ENCODE results near the gene PRR20G.

Gene PRR20G

DNA sequence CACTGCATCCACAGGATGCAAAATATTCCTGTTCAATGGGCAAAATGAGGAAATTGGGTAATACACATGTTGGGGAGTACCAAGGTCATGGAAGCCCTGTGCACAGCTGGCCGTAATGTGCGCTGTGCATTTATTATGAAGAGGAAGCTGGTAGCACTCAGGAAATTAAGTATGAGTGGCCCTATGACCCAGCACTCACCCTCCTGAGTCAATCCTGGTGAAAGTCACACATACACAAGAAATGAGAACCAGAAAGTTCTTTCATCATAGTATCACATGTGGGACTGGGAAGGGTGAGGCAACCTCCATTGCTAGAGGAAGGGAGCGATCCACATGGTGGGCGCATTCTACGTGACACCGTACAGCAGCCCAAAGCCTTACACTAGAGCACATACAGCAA lies 11.4 kb upstream of the PRR20G start:
- Histone ChIP-seq H3K4me3 (ENCODE audit: low read depth, low read length) (no peak overlapping the region), H3K4me1 (ENCODE audit: control insufficient read depth, insufficient read depth, low read length) (no peaks in the 10 kb centered on the region), H3K27ac (ENCODE audit: extremely low read depth, low read depth, low read length) (no peak overlapping the region), H3K36me3 (ENCODE audit: control insufficient read depth in 2 of 2, insufficient read depth in 1 of 2, low read length in 2 of 2) (no peaks in the 10 kb centered on the region), H3K9me3 (ENCODE audit: control insufficient read depth, insufficient read depth, low read depth, low read length) (no peaks in the 10 kb centered on the region)
- CTCF ChIA-PET = no interaction called here
- POLR2A ChIA-PET = no interaction called here
- TF ChIP-seq ZNF558 (tag by site-specific recombination; IDR thresholded peaks at IDR 0.05) (no peak), ZNF48 (tag by site-specific recombination; IDR thresholded peaks at IDR 0.05) (no peak), ZNF555 (tag by site-specific recombination; conservative IDR thresholded peaks at IDR 0.05) (no peak), ZNF16 (tag by site-specific recombination; IDR thresholded peaks at IDR 0.05; ENCODE audit: low read depth) (no peak)
- TF ChIP-seq, protein P1, sequence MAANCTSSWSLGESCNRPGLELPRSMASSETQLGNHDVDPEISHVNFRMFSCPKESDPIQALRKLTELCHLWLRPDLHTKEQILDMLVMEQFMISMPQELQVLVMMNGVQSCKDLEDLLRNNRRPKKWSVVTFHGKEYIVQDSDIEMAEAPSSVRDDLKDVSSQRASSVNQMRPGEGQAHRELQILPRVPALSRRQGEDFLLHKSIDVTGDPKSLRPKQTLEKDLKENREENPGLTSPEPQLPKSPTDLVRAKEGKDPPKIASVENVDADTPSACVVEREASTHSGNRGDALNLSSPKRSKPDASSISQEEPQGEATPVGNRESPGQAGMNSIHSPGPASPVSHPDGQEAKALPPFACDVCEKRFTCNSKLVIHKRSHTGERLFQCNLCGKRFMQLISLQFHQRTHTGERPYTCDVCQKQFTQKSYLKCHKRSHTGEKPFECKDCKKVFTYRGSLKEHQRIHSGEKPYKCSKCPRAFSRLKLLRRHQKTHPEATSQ (tag by site-specific recombination; IDR thresholded peaks at IDR 0.05) = no peak

DNA sequence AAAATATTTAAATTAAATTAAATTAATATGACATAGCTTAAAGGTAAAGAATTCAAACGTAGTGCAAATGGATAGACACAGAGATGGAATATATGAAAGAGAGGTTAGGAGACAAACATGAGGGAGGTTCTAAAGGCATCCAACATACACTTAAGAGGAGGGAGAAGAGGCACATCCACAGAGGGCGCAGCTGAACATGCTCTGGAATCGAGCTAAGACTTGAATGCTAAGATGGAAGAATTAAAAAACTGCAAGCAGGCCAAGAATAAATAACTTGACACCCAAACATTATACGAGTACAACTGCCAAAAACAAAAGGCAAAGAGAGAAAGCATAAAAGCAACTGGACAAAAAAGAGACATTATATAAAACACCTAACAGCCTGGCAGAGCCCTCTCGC lies 9.1 kb upstream of the PRR20G start:
- POLR2A ChIA-PET = no interaction called here
- Histone ChIP-seq H3K4me1 (ENCODE audit: control insufficient read depth, insufficient read depth, low read length) (no peaks in the 10 kb centered on the region), H3K4me3 (ENCODE audit: low read depth, low read length) (no peak overlapping the region), H3K36me3 (ENCODE audit: control insufficient read depth in 2 of 2, insufficient read depth in 1 of 2, low read length in 2 of 2) (no peaks in the 10 kb centered on the region), H3K27ac (ENCODE audit: extremely low read depth, low read depth, low read length) (no peak overlapping the region), H3K9me3 (ENCODE audit: control insufficient read depth, insufficient read depth, low read depth, low read length) (no peaks in the 10 kb centered on the region)
- TF ChIP-seq ZNF48 (tag by site-specific recombination; IDR thresholded peaks at IDR 0.05) = no peak
- TF ChIP-seq ZBTB21 (tag by site-specific recombination; IDR thresholded peaks at IDR 0.05) = no peak
- no peak for TF ChIP-seq YY1 (tag by site-specific recombination; IDR thresholded peaks at IDR 0.05)
- TF ChIP-seq, protein P2, sequence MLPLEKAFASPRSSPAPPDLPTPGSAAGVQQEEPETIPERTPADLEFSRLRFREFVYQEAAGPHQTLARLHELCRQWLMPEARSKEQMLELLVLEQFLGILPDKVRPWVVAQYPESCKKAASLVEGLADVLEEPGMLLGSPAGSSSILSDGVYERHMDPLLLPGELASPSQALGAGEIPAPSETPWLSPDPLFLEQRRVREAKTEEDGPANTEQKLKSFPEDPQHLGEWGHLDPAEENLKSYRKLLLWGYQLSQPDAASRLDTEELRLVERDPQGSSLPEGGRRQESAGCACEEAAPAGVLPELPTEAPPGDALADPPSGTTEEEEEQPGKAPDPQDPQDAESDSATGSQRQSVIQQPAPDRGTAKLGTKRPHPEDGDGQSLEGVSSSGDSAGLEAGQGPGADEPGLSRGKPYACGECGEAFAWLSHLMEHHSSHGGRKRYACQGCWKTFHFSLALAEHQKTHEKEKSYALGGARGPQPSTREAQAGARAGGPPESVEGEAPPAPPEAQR (tag by site-specific recombination; IDR thresholded peaks at IDR 0.05) = no peak
- TF ChIP-seq, protein P3, sequence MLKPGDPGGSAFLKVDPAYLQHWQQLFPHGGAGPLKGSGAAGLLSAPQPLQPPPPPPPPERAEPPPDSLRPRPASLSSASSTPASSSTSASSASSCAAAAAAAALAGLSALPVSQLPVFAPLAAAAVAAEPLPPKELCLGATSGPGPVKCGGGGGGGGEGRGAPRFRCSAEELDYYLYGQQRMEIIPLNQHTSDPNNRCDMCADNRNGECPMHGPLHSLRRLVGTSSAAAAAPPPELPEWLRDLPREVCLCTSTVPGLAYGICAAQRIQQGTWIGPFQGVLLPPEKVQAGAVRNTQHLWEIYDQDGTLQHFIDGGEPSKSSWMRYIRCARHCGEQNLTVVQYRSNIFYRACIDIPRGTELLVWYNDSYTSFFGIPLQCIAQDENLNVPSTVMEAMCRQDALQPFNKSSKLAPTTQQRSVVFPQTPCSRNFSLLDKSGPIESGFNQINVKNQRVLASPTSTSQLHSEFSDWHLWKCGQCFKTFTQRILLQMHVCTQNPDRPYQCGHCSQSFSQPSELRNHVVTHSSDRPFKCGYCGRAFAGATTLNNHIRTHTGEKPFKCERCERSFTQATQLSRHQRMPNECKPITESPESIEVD (tag by site-specific recombination; IDR thresholded peaks at IDR 0.05) = no peak
- TF ChIP-seq, protein P4, sequence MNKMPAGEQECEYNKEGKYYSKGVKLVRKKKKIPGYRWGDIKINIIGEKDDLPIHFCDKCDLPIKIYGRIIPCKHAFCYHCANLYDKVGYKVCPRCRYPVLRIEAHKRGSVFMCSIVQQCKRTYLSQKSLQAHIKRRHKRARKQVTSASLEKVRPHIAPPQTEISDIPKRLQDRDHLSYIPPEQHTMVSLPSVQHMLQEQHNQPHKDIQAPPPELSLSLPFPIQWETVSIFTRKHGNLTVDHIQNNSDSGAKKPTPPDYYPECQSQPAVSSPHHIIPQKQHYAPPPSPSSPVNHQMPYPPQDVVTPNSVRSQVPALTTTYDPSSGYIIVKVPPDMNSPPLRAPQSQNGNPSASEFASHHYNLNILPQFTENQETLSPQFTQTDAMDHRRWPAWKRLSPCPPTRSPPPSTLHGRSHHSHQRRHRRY (tag by site-specific recombination; IDR thresholded peaks at IDR 0.05) = no peak
- TF ChIP-seq ZNF37A (tag by site-specific recombination; IDR thresholded peaks at IDR 0.05) = no peak
- TF ChIP-seq, protein P5, sequence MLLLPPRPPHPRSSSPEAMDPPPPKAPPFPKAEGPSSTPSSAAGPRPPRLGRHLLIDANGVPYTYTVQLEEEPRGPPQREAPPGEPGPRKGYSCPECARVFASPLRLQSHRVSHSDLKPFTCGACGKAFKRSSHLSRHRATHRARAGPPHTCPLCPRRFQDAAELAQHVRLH (tag by site-specific recombination; IDR thresholded peaks at IDR 0.05) = no peak
- TF ChIP-seq ZNF302 (tag by site-specific recombination; IDR thresholded peaks at IDR 0.05; ENCODE audit: low read depth) = no peak
- TF ChIP-seq, protein P6, sequence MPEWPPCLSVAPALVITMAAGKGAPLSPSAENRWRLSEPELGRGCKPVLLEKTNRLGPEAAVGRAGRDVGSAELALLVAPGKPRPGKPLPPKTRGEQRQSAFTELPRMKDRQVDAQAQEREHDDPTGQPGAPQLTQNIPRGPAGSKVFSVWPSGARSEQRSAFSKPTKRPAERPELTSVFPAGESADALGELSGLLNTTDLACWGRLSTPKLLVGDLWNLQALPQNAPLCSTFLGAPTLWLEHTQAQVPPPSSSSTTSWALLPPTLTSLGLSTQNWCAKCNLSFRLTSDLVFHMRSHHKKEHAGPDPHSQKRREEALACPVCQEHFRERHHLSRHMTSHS (tag by site-specific recombination; IDR thresholded peaks at IDR 0.05) = no peak
- CTCF ChIA-PET = no interaction called here

DNA sequence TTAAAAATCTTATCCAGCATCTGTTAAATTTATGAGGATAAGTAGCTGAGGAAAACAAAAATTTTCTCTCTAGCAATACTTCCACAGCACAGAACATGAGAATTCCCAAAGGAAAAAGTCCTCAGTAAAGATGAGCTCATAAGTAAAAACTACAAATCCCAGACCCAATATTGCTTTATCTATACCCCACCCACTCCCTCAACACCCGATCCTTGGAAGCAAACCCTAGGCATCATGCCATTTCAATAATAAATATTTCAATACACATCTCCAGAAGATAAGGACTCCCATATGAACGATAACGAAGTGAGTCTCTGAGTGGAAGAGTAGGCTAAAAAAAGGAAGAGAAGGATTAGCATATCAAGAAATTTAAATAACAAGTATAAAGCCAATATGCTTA lies 8.3 kb upstream of the PRR20G start:
- Histone ChIP-seq H3K9me3 (ENCODE audit: control insufficient read depth, insufficient read depth, low read depth, low read length) (no peaks in the 10 kb centered on the region), H3K4me3 (ENCODE audit: low read depth, low read length) (no peak overlapping the region), H3K27ac (ENCODE audit: extremely low read depth, low read depth, low read length) (no peak overlapping the region), H3K36me3 (ENCODE audit: control insufficient read depth in 2 of 2, insufficient read depth in 1 of 2, low read length in 2 of 2) (no peaks in the 10 kb centered on the region), H3K4me1 (ENCODE audit: control insufficient read depth, insufficient read depth, low read length) (no peaks in the 10 kb centered on the region)
- CTCF ChIA-PET = no interaction called here
- POLR2A ChIA-PET = no interaction called here
- TF ChIP-seq ZNF366 (tag by site-specific recombination; conservative IDR thresholded peaks at IDR 0.05) (no peak), ZNF660 (tag by site-specific recombination; IDR thresholded peaks at IDR 0.05) (no peak), ZNF335 (tag by site-specific recombination; conservative IDR thresholded peaks at IDR 0.05) (no peak), ZNF423 (tag by site-specific recombination; IDR thresholded peaks at IDR 0.05) (no peak), ZXDB (tag by site-specific recombination; IDR thresholded peaks at IDR 0.05) (no peak), SP7 (tag by site-specific recombination; IDR thresholded peaks at IDR 0.05) (no peak), SCRT2 (tag by site-specific recombination; IDR thresholded peaks at IDR 0.05) (no peak)
- TF ChIP-seq, protein P7, sequence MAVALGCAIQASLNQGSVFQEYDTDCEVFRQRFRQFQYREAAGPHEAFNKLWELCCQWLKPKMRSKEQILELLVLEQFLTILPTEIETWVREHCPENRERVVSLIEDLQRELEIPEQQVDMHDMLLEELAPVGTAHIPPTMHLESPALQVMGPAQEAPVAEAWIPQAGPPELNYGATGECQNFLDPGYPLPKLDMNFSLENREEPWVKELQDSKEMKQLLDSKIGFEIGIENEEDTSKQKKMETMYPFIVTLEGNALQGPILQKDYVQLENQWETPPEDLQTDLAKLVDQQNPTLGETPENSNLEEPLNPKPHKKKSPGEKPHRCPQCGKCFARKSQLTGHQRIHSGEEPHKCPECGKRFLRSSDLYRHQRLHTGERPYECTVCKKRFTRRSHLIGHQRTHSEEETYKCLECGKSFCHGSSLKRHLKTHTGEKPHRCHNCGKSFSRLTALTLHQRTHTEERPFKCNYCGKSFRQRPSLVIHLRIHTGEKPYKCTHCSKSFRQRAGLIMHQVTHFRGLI (tag by site-specific recombination; IDR thresholded peaks at IDR 0.05) = no peak
- TF ChIP-seq, protein P8, sequence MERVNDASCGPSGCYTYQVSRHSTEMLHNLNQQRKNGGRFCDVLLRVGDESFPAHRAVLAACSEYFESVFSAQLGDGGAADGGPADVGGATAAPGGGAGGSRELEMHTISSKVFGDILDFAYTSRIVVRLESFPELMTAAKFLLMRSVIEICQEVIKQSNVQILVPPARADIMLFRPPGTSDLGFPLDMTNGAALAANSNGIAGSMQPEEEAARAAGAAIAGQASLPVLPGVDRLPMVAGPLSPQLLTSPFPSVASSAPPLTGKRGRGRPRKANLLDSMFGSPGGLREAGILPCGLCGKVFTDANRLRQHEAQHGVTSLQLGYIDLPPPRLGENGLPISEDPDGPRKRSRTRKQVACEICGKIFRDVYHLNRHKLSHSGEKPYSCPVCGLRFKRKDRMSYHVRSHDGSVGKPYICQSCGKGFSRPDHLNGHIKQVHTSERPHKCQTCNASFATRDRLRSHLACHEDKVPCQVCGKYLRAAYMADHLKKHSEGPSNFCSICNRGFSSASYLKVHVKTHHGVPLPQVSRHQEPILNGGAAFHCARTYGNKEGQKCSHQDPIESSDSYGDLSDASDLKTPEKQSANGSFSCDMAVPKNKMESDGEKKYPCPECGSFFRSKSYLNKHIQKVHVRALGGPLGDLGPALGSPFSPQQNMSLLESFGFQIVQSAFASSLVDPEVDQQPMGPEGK (tag by site-specific recombination; IDR thresholded peaks at IDR 0.05) = no peak
